ENCODE data around the gene PDCD10.

PDCD10 gene

GRCh38 chr3:167711439-167711838 lies 23.3 kb downstream of the PDCD10 start:
- DNase-seq (ENCODE audit: extremely low read depth, low read depth), result no peak
- TF ChIP-seq CTCF (IDR thresholded peaks at IDR 0.05; ENCODE audit: low read depth, low read length), result no peak

- no peak for DNase-seq (ENCODE audit: extremely low read depth, low read depth)
- no peak for TF ChIP-seq CTCF (IDR thresholded peaks at IDR 0.05; ENCODE audit: low read depth, low read length)
These were observed 24.1 kb downstream of the PDCD10 start for GRCh38 chr3:167710552-167710951.

- no peak for DNase-seq (ENCODE audit: extremely low read depth, low read depth)
These were observed 25.0 kb downstream of the PDCD10 start for GRCh38 chr3:167709690-167710089.

GRCh38 chr3:167705840-167706239 lies 28.9 kb downstream of the PDCD10 start:
- no peak for TF ChIP-seq CTCF (IDR thresholded peaks at IDR 0.05; ENCODE audit: low read depth, low read length)
- DNase-seq (ENCODE audit: extremely low read depth, low read depth), result no peak

More at GRCh38 chr3:167709690-167710089, 25.0 kb downstream of the PDCD10 start:
- no peak for TF ChIP-seq CTCF (IDR thresholded peaks at IDR 0.05; ENCODE audit: low read depth, low read length)

- no peak for TF ChIP-seq CTCF (IDR thresholded peaks at IDR 0.05; ENCODE audit: low read depth, low read length)
- no peak for DNase-seq (ENCODE audit: extremely low read depth, low read depth)
These were observed 33.8 kb downstream of the PDCD10 start for GRCh38 chr3:167700926-167701325.

GRCh38 chr3:167700046-167700445 lies 34.6 kb downstream of the PDCD10 start:
- peak; percentile 11 for DNase-seq (ENCODE audit: extremely low read depth, low read depth)
- TF ChIP-seq CTCF (IDR thresholded peaks at IDR 0.05; ENCODE audit: low read depth, low read length), result no peak

- no peak for DNase-seq (ENCODE audit: extremely low read depth, low read depth)
- TF ChIP-seq CTCF (IDR thresholded peaks at IDR 0.05; ENCODE audit: low read depth, low read length), result no peak
These were observed 40.6 kb downstream of the PDCD10 start for GRCh38 chr3:167694121-167694520.
